Measurements from ENCODE around the gene NELFA. TPM values are rescaled to one million over a fixed set of nuclear protein-coding genes. Genes with fewer than 3 reads are reported as not detected.
A peak's percentile ranks its signal among the peaks of the same experiment; 100 is the strongest.

Gene NELFA
- polyA plus RNA-seq, 1 experiment, result 9.3 TPM

GRCh38 chr4:2043396-2044118 is 34.8 kb upstream of the NELFA start:
- DNase-seq (ENCODE audit: low read depth, low spot score), result no peak
- ChIA-PET CTCF (no interaction called here), POLR2A (no interaction called here)
- Histone ChIP-seq H3K27me3 (ENCODE audit: control insufficient read depth, insufficient read depth, low read length) (peaks cover 25% of the 10 kb centered on the region), H3K9me3 (ENCODE audit: control insufficient read depth, insufficient read depth, low read length) (peaks cover 20% of the 10 kb centered on the region), H3K27ac (ENCODE audit: low read depth, low read length) (no peak overlapping the region), H3K4me3 (ENCODE audit: low read depth, low read length) (no peak overlapping the region)
- no peak for TF ChIP-seq CTCF (IDR thresholded peaks at IDR 0.05; ENCODE audit: low read depth, low read length)

- POLR2A ChIA-PET, result no interaction called here
- Histone ChIP-seq H3K27ac (ENCODE audit: low read depth, low read length) (no peak overlapping the region), H3K9me3 (ENCODE audit: control insufficient read depth, insufficient read depth, low read length) (peaks cover 20% of the 10 kb centered on the region), H3K27me3 (ENCODE audit: control insufficient read depth, insufficient read depth, low read length) (peaks cover 23% of the 10 kb centered on the region), H3K4me3 (ENCODE audit: low read depth, low read length) (peak overlapping the region; percentile 76)
- CTCF ChIA-PET, result no interaction called here
- DNase-seq (ENCODE audit: low read depth, low spot score), result no peak
- no peak for TF ChIP-seq CTCF (IDR thresholded peaks at IDR 0.05; ENCODE audit: low read depth, low read length)
These were observed 34.2 kb upstream of the NELFA start for GRCh38 chr4:2042947-2043395.

- peaks cover 22% of the 10 kb centered on the region for H3K27me3 ChIP-seq (ENCODE audit: control insufficient read depth, insufficient read depth, low read length)
- H3K9me3 ChIP-seq (ENCODE audit: control insufficient read depth, insufficient read depth, low read length), result peaks cover 20% of the 10 kb centered on the region
- H3K4me3 ChIP-seq (ENCODE audit: low read depth, low read length), result peak overlapping the region; percentile 76
- H3K27ac ChIP-seq (ENCODE audit: low read depth, low read length), result no peak overlapping the region
- no peak for TF ChIP-seq CTCF (IDR thresholded peaks at IDR 0.05; ENCODE audit: low read depth, low read length)
- no peak for DNase-seq (ENCODE audit: low read depth, low spot score)
- POLR2A ChIA-PET, result no interaction called here
- CTCF ChIA-PET, result no interaction called here
These were observed 33.6 kb upstream of the NELFA start for GRCh38 chr4:2042204-2042946.

GRCh38 chr4:2041239-2042130 is 32.7 kb upstream of the NELFA start:
- no peak overlapping the region for H3K27ac ChIP-seq (ENCODE audit: low read depth, low read length)
- peaks cover 26% of the 10 kb centered on the region for H3K27me3 ChIP-seq (ENCODE audit: control insufficient read depth, insufficient read depth, low read length)
- peak; percentile 15 for DNase-seq (ENCODE audit: low read depth, low spot score)
- POLR2A ChIA-PET, result no interaction called here
- no peak for TF ChIP-seq CTCF (IDR thresholded peaks at IDR 0.05; ENCODE audit: low read depth, low read length)
- H3K4me3 ChIP-seq (ENCODE audit: low read depth, low read length), result peak overlapping the region; percentile 76
- H3K9me3 ChIP-seq (ENCODE audit: control insufficient read depth, insufficient read depth, low read length), result peaks cover 20% of the 10 kb centered on the region
- CTCF ChIA-PET, result no interaction called here

All from AG04450 (cell line).